ENCODE data around the gene USP40. TPM values are rescaled to one million over a fixed set of nuclear protein-coding genes. Genes with fewer than 3 reads are reported as not detected.

USP40 gene
- total and polyA plus RNA-seq, 2 of the 8 experiments (the other 6 are each of a cell fraction or from before 2014, with no cell fraction given): 12.0 to 15.7 TPM

- Histone ChIP-seq H4K91ac (replicated peaks; ENCODE audit: insufficient read length, low read length) (no peak overlapping the region), H3K18ac (ENCODE audit: extremely low read depth, low read length) (no peak overlapping the region), H3K14ac (ENCODE audit: insufficient read length) (no peak overlapping the region), H3K79me2 (ENCODE audit: control insufficient read depth in 1 of 2, insufficient read depth in 2 of 2, low read length in 2 of 2) (no peaks in the 10 kb centered on the region), H2AK5ac (ENCODE audit: low read depth, low read length) (no peak overlapping the region), H2BK5ac (ENCODE audit: low read depth, low read length) (no peak overlapping the region), H4K8ac (ENCODE audit: extremely low read depth, insufficient read depth, low read length) (no peak overlapping the region), H4K20me1 (replicated peaks in 1 of 2; ENCODE audit: control insufficient read depth in 1 of 2, insufficient read depth in 2 of 2, low read length in 2 of 2) (no peaks in the 10 kb centered on the region), H2BK15ac (ENCODE audit: low read length) (no peak overlapping the region), H2BK12ac (ENCODE audit: low read depth, low read length) (no peak overlapping the region), H3K23me2 (ENCODE audit: low read depth, low read length) (no peaks in the 10 kb centered on the region), H3K9me3 (ENCODE audit: insufficient read depth in 2 of 2, low read depth in 1 of 2, low read length in 1 of 2) (peaks cover 3 to 7% of the 10 kb centered on the region in 2 experiments), H3K23ac (ENCODE audit: insufficient read length) (no peak overlapping the region), H3K36me3 (ENCODE audit: control insufficient read depth in 2 of 4, insufficient read depth in 4 of 4, low read length in 3 of 4) (peaks cover 0 to 16% (median 3%) of the 10 kb centered on the region in 4 experiments; a peak in 4 of 8 replicates), H3K27ac (ENCODE audit: low read depth, low read length) (no peak overlapping the region), H4K5ac (ENCODE audit: insufficient read length, low read depth, low read length) (no peak overlapping the region), H2BK20ac (ENCODE audit: low read length) (no peak overlapping the region), H3K4ac (replicated peaks; ENCODE audit: insufficient read length, low read depth, low read length) (no peak overlapping the region), H3K4me1 (replicated peaks in 1 of 4; ENCODE audit: control insufficient read depth in 3 of 4, insufficient read depth in 4 of 4, low read length in 3 of 4) (no peaks in the 10 kb centered on the region), H3K4me3 (ENCODE audit: extremely low read depth in 1 of 4, insufficient read depth in 2 of 4, low read depth in 3 of 4, low read length in 4 of 4) (no peak overlapping the region), H3K56ac (replicated peaks; ENCODE audit: insufficient read length, low read depth, low read length) (no peak overlapping the region), H3K27me3 (replicated peaks in 1 of 4; ENCODE audit: control insufficient read depth in 3 of 4, extremely low read depth in 1 of 4, insufficient read depth in 3 of 4, low read length in 3 of 4) (no peaks in the 10 kb centered on the region), H3K4me2 (ENCODE audit: insufficient read depth in 1 of 2, low read depth in 2 of 2, low read length in 2 of 2) (no peak overlapping the region), H2AFZ (ENCODE audit: low read length) (no peak overlapping the region), H3K79me1 (ENCODE audit: low read depth, low read length) (no peaks in the 10 kb centered on the region), H3K9ac (replicated peaks in 1 of 4; ENCODE audit: extremely low read depth in 1 of 4, low read depth in 3 of 4, low read length in 3 of 4) (no peak overlapping the region), H2BK120ac (replicated peaks; ENCODE audit: low read depth, low read length) (no peak overlapping the region)
- FAIRE-seq (no peak), DNase-seq (ENCODE audit: low read depth in 1 of 2, low spot score in 2 of 2) (no peak)
- POLR2A ChIA-PET (ENCODE audit: partially characterized antibody): no interaction called here
- 84% methylated on average over 4 of the region's 4 CpGs; no CpG with 5 or more reads in 1 of the 2 experiments for WGBS, 2 experiments (ENCODE audit: extremely low coverage in 1 of 2, insufficient coverage in 1 of 2, insufficient read length in 1 of 2, insufficient replicate concordance in 2 of 2, low coverage in 1 of 2, low lambda C conversion rate in 2 of 2, missing lambda C conversion rate in 1 of 2)
- TF ChIP-seq MAX (IDR thresholded peaks at IDR 0.05) (no peak), FOSL1 (IDR thresholded peaks at IDR 0.05; ENCODE audit: insufficient read depth, low read depth, low read length) (no peak), NRF1 (IDR thresholded peaks at IDR 0.05; ENCODE audit: low read depth, low read length) (no peak), SP2 (IDR thresholded peaks at IDR 0.05; ENCODE audit: low read length) (no peak), TBP (IDR thresholded peaks at IDR 0.05; ENCODE audit: low read depth, low read length) (no peak), GABPA (IDR thresholded peaks at IDR 0.05; ENCODE audit: borderline replicate concordance, insufficient read depth, low read length) (no peak), ASH2L (IDR thresholded peaks at IDR 0.05; ENCODE audit: low read length) (no peak), PHF8 (conservative IDR thresholded peaks at IDR 0.05; ENCODE audit: low read depth, low read length) (no peak), EP300 (IDR thresholded peaks at IDR 0.05; ENCODE audit: borderline replicate concordance in 1 of 2, low read depth in 2 of 2, low read length in 2 of 2) (no peak), MAFK (IDR thresholded peaks at IDR 0.05; ENCODE audit: low read depth, low read length) (no peak), RAD21 (IDR thresholded peaks at IDR 0.05 in 1 of 2, conservative IDR thresholded peaks at IDR 0.05 in 1 of 2; ENCODE audit: low read depth in 2 of 2, low read length in 2 of 2) (no peak)
- CTCF ChIA-PET (ENCODE audit: partially characterized antibody): interaction anchor here (1.6 kb wide), 1 partner anchor 42 kb away, joined by 5 read pairs; no protein-coding TSS in a partner anchor
Measured at GRCh38 chr2:233486357-233486756, 80.2 kb downstream of the USP40 start.
